ENCODE results near the gene CNN2. TPM values are rescaled to one million over a fixed set of nuclear protein-coding genes. Genes with fewer than 3 reads are reported as not detected.

CNN2 gene
- total and polyA plus RNA-seq, 2 experiments from 2014 or later, result 115 to 247 TPM

- 72% methylated on average over 3 of the region's 3 CpGs for WGBS (ENCODE audit: low lambda C conversion rate, missing lambda C conversion rate)
- Histone ChIP-seq H3K27me3 (peaks cover 53% of the 10 kb centered on the region), H3K36me3 (replicated peaks; ENCODE audit: insufficient read depth, low read depth) (no peaks in the 10 kb centered on the region), H2AFZ (no peak overlapping the region), H3K9me3 (ENCODE audit: low read depth) (no peaks in the 10 kb centered on the region), H3K27ac (no peak overlapping the region), H3K79me2 (no peaks in the 10 kb centered on the region), H3K4me2 (no peak overlapping the region), H3K9me2 (replicated peaks; ENCODE audit: insufficient read depth) (no peaks in the 10 kb centered on the region), H4K20me1 (ENCODE audit: insufficient read depth, poor library complexity, severe bottlenecking) (no peaks in the 10 kb centered on the region), H3K4me1 (ENCODE audit: insufficient read depth) (peaks cover 18% of the 10 kb centered on the region), H3K4me3 (no peak overlapping the region)
- TF ChIP-seq EZH2phosphoT487 (IDR thresholded peaks at IDR 0.05; ENCODE audit: low read depth, severe bottlenecking, unreplicated experiment) (no peak), EZH2 (IDR thresholded peaks at IDR 0.05; ENCODE audit: borderline replicate concordance) (no peak), CTCF (IDR thresholded peaks at IDR 0.05; ENCODE audit: poor library complexity) (no peak)
- DNase-seq (ENCODE audit: low spot score), result no peak
Observed at GRCh38 chr19:999379-999719, 27.1 kb upstream of the CNN2 start.

- TF ChIP-seq EZH2 (IDR thresholded peaks at IDR 0.05; ENCODE audit: borderline replicate concordance), result peak; percentile 23
- TF ChIP-seq CTCF (IDR thresholded peaks at IDR 0.05; ENCODE audit: poor library complexity), result peak; percentile 68
- no peak for TF ChIP-seq EZH2phosphoT487 (IDR thresholded peaks at IDR 0.05; ENCODE audit: low read depth, severe bottlenecking, unreplicated experiment)
- Histone ChIP-seq H3K27me3 (peaks cover 53% of the 10 kb centered on the region), H3K4me2 (peak within 1 kb of the TSS; percentile 90), H3K79me2 (no peaks in the 10 kb centered on the region), H3K4me1 (ENCODE audit: insufficient read depth) (peaks cover 18% of the 10 kb centered on the region), H4K20me1 (ENCODE audit: insufficient read depth, poor library complexity, severe bottlenecking) (no peaks in the 10 kb centered on the region), H3K4me3 (no peak within 1 kb of the TSS), H3K9me2 (replicated peaks; ENCODE audit: insufficient read depth) (no peaks in the 10 kb centered on the region), H2AFZ (no peak within 1 kb of the TSS), H3K9me3 (ENCODE audit: low read depth) (no peaks in the 10 kb centered on the region), H3K27ac (no peak within 1 kb of the TSS), H3K36me3 (replicated peaks; ENCODE audit: insufficient read depth, low read depth) (no peaks in the 10 kb centered on the region)
- 10% methylated on average over 12 of the region's 43 CpGs for WGBS (ENCODE audit: low lambda C conversion rate, missing lambda C conversion rate)
- peak; percentile 85 for DNase-seq (ENCODE audit: low spot score)
Observed at GRCh38 chr19:1000095-1000494, 26.3 kb upstream of the CNN2 start, which contains the start of gene GRIN3B. GRIN3B (plus strand) TSS chr19:1000419; CDS start chr19:1000438, 19 bp downstream.

- H3K36me3 ChIP-seq (replicated peaks; ENCODE audit: insufficient read depth, low read depth), result no peaks in the 10 kb centered on the region
- DNase-seq (ENCODE audit: low spot score), result no peak
- H3K79me2 ChIP-seq, result no peaks in the 10 kb centered on the region
- H4K20me1 ChIP-seq (ENCODE audit: insufficient read depth, poor library complexity, severe bottlenecking), result no peaks in the 10 kb centered on the region
- peaks cover 48% of the 10 kb centered on the region for H3K27me3 ChIP-seq
- peaks cover 17% of the 10 kb centered on the region for H3K4me1 ChIP-seq (ENCODE audit: insufficient read depth)
- H3K27ac ChIP-seq, result no peak overlapping the region
- no peaks in the 10 kb centered on the region for H3K9me2 ChIP-seq (replicated peaks; ENCODE audit: insufficient read depth)
- H2AFZ ChIP-seq, result no peak overlapping the region
- TF ChIP-seq EZH2 (IDR thresholded peaks at IDR 0.05; ENCODE audit: borderline replicate concordance) (no peak), CTCF (IDR thresholded peaks at IDR 0.05; ENCODE audit: poor library complexity) (no peak), EZH2phosphoT487 (IDR thresholded peaks at IDR 0.05; ENCODE audit: low read depth, severe bottlenecking, unreplicated experiment) (no peak)
- H3K4me3 ChIP-seq, result no peak overlapping the region
- WGBS (ENCODE audit: low lambda C conversion rate, missing lambda C conversion rate), result 9% methylated on average over 34 of the region's 73 CpGs
- peak overlapping the region; percentile 90 for H3K4me2 ChIP-seq
- H3K9me3 ChIP-seq (ENCODE audit: low read depth), result no peaks in the 10 kb centered on the region
Observed at GRCh38 chr19:1000591-1001537, 25.5 kb upstream of the CNN2 start.
